ENCODE results near the gene ITPR1.

ITPR1 gene

GRCh38 chr3:4814305-4814903 lies 321.3 kb downstream of the ITPR1 start:
- no peak for DNase-seq (ENCODE audit: low spot score)

- no peak for DNase-seq (ENCODE audit: low spot score)
These were observed 321.9 kb downstream of the ITPR1 start for GRCh38 chr3:4814904-4815574.

GRCh38 chr3:4816306-4816705 lies 323.2 kb downstream of the ITPR1 start:
- DNase-seq (ENCODE audit: low spot score) = no peak

- no peak for DNase-seq (ENCODE audit: low spot score)
These were observed 323.6 kb downstream of the ITPR1 start for GRCh38 chr3:4816718-4817117.

GRCh38 chr3:4817128-4817527 lies 324.0 kb downstream of the ITPR1 start:
- DNase-seq (ENCODE audit: low spot score) = no peak

- no peak for DNase-seq (ENCODE audit: low spot score)
These were observed 325.0 kb downstream of the ITPR1 start for GRCh38 chr3:4818164-4818563.

GRCh38 chr3:4818986-4819693 lies 326.0 kb downstream of the ITPR1 start:
- DNase-seq (ENCODE audit: low spot score) = no peak

GRCh38 chr3:4819746-4820145 lies 326.6 kb downstream of the ITPR1 start:
- DNase-seq (ENCODE audit: low spot score) = no peak

GRCh38 chr3:4820296-4821121 lies 327.4 kb downstream of the ITPR1 start:
- no peak for DNase-seq (ENCODE audit: low spot score)

GRCh38 chr3:4821338-4821737 lies 328.2 kb downstream of the ITPR1 start:
- DNase-seq (ENCODE audit: low spot score) = no peak

- no peak for DNase-seq (ENCODE audit: low spot score)
These were observed 328.8 kb downstream of the ITPR1 start for GRCh38 chr3:4821975-4822374.

- DNase-seq (ENCODE audit: low spot score) = no peak
These were observed 329.4 kb downstream of the ITPR1 start for GRCh38 chr3:4822568-4822967.

GRCh38 chr3:4823385-4823784 lies 330.2 kb downstream of the ITPR1 start:
- no peak for DNase-seq (ENCODE audit: low spot score)

- DNase-seq (ENCODE audit: low spot score) = no peak
These were observed 331.1 kb downstream of the ITPR1 start for GRCh38 chr3:4823986-4824925.

- no peak for DNase-seq (ENCODE audit: low spot score)
These were observed 331.8 kb downstream of the ITPR1 start for GRCh38 chr3:4824926-4825325.

GRCh38 chr3:4825436-4826236 lies 332.5 kb downstream of the ITPR1 start:
- no peak for DNase-seq (ENCODE audit: low spot score)

- no peak for DNase-seq (ENCODE audit: low spot score)
These were observed 333.3 kb downstream of the ITPR1 start for GRCh38 chr3:4826237-4827100.

- no peak for DNase-seq (ENCODE audit: low spot score)
These were observed 334.6 kb downstream of the ITPR1 start for GRCh38 chr3:4827767-4828166.

- no peak for DNase-seq (ENCODE audit: low spot score)
These were observed 335.3 kb downstream of the ITPR1 start for GRCh38 chr3:4828279-4829030.

All from D341Med (cell line).